ENCODE measurements around the gene PLCH1.

- TF ChIP-seq CTCF (IDR thresholded peaks at IDR 0.05 in 2 of 3, conservative IDR thresholded peaks at IDR 0.05 in 1 of 3; ENCODE audit: control insufficient read depth in 2 of 3, extremely low read depth in 1 of 3, insufficient read depth in 1 of 3, low read depth in 3 of 3, low read length in 3 of 3): no peak
- no peak for TF ChIP-seq ETV6 (conservative IDR thresholded peaks at IDR 0.05 in 1 of 2, IDR thresholded peaks at IDR 0.05 in 1 of 2; ENCODE audit: borderline replicate concordance in 1 of 2, low read depth in 1 of 2)
- TF ChIP-seq EZH2 (IDR thresholded peaks at IDR 0.05; ENCODE audit: borderline replicate concordance, control insufficient read depth, low read depth, low read length): no peak
- no peak for TF ChIP-seq CBX3 (IDR thresholded peaks at IDR 0.05; ENCODE audit: borderline replicate concordance, low read depth)
These were observed 753 bp downstream of the PLCH1 start for GRCh38 chr3:155744010-155744625.
